SU-DHL-6 (cell line): ENCODE measurements around the gene DLG1.

Source experiments
- EZH2phosphoT487 ChIP-seq: fragments of 200-600 bp; sonication (generic), shearing (Covaris generic); conservative IDR thresholded peaks from 2 replicates; pipeline ENCODE4 v1.6.1; 2018; ENCODE audit warnings: mild to moderate bottlenecking, antibody characterized with exemption, low read length, moderate library complexity, mixed read lengths
- TF ChIP-seq, protein P1 (sequence below): fragments of 200-600 bp; sonication (generic); IDR thresholded peaks from one replicate; pipeline ENCODE4 v1.5.1; 2017; ENCODE audit warnings: antibody characterized with exemption, mild to moderate bottlenecking, low read length, moderate library complexity; ENCODE audit not compliant: insufficient read depth, poor library complexity, severe bottlenecking

GRCh38 chr3:197216914-197217313 lies 81.5 kb downstream of the DLG1 start:
- TF ChIP-seq, protein P1, sequence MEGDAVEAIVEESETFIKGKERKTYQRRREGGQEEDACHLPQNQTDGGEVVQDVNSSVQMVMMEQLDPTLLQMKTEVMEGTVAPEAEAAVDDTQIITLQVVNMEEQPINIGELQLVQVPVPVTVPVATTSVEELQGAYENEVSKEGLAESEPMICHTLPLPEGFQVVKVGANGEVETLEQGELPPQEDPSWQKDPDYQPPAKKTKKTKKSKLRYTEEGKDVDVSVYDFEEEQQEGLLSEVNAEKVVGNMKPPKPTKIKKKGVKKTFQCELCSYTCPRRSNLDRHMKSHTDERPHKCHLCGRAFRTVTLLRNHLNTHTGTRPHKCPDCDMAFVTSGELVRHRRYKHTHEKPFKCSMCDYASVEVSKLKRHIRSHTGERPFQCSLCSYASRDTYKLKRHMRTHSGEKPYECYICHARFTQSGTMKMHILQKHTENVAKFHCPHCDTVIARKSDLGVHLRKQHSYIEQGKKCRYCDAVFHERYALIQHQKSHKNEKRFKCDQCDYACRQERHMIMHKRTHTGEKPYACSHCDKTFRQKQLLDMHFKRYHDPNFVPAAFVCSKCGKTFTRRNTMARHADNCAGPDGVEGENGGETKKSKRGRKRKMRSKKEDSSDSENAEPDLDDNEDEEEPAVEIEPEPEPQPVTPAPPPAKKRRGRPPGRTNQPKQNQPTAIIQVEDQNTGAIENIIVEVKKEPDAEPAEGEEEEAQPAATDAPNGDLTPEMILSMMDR = no peak
- TF ChIP-seq EZH2phosphoT487 = no peak
